IMR-90 (cell line): ENCODE data around the gene NME1. TPM values are rescaled to one million over a fixed set of nuclear protein-coding genes. Genes with fewer than 3 reads are reported as not detected.

Experiments used
- ATAC-seq: fragments of 200-7000 bp; cut with Tn5 transposase; 2 replicates; pipeline ENCODE4 v1.9.1; 2020; ENCODE audit warnings: low read depth, mild to moderate bottlenecking, moderate library complexity
- BruUV-seq: library from RNA; stranded (reverse); fragments of 400-500 nt; replicated peaks from 2 replicates; lab custom pipeline; 2021; lab: Mats Ljungman, UMichigan
- CTCF ChIA-PET: fragments of 300-600 bp; formaldehyde crosslinking; extraction: SDS; loops from one replicate; lab custom pipeline; 2021; ENCODE audit warnings: antibody characterized with exemption; lab: Yijun Ruan, JAX
- POLR2A ChIA-PET: fragments of 300-600 bp; sonication (Branson Sonifier 250); formaldehyde crosslinking; loops from one replicate; lab custom pipeline; 2022; ENCODE audit warnings: antibody characterized with exemption; ENCODE audit not compliant: unreplicated experiment; lab: Charles Lee
- DNase-seq: peaks from one replicate; pipeline ENCODE4 v3.0.0; 2013
- H2AFZ ChIP-seq: replicated peaks from 2 replicates; pipeline ENCODE3; 2013; ENCODE audit warnings: low read length, mild to moderate bottlenecking; ENCODE audit not compliant: poor library complexity
- H2AK5ac ChIP-seq: 2 replicates; pipeline ENCODE4 v1.6.1; 2013; ENCODE audit warnings: low read depth, low read length, inconsistent platforms
- H2AK9ac ChIP-seq: replicated peaks from 2 replicates; pipeline ENCODE3; 2013; ENCODE audit warnings: mild to moderate bottlenecking, low read depth, low read length, moderate library complexity; ENCODE audit not compliant: poor library complexity
- H2BK120ac ChIP-seq: 2 replicates; pipeline ENCODE4 v1.6.1; 2013; ENCODE audit warnings: low read depth, low read length, inconsistent platforms
- H2BK15ac ChIP-seq: 3 replicates; pipeline ENCODE4 v1.6.1; 2013; ENCODE audit warnings: low read depth, low read length, inconsistent platforms
- H2BK20ac ChIP-seq: 2 replicates; pipeline ENCODE4 v1.6.1; 2013; ENCODE audit warnings: low read depth, mild to moderate bottlenecking, inconsistent platforms, low read length, moderate library complexity
- H2BK5ac ChIP-seq: 2 replicates; pipeline ENCODE4 v1.6.1; 2013; ENCODE audit warnings: mild to moderate bottlenecking, low read depth, low read length, inconsistent platforms; ENCODE audit not compliant: poor library complexity, severe bottlenecking
- H3K14ac ChIP-seq: replicated peaks from 2 replicates; pipeline ENCODE4 v1.6.1; 2013; ENCODE audit warnings: low read depth, low read length, inconsistent platforms
- H3K18ac ChIP-seq: 2 replicates; pipeline ENCODE4 v1.6.1; 2013; ENCODE audit warnings: low read depth, low read length, control low read depth
- H3K23ac ChIP-seq: 2 replicates; pipeline ENCODE4 v1.6.1; 2013; ENCODE audit warnings: low read depth, low read length, inconsistent platforms
- H3K27ac ChIP-seq: 2 replicates; pipeline ENCODE4 v1.5.1; 2013; ENCODE audit warnings: mild to moderate bottlenecking, control low read depth, low read length; ENCODE audit not compliant: insufficient read depth
- H3K27me3 ChIP-seq: 2 replicates; pipeline ENCODE4 v1.6.1; 2013; ENCODE audit warnings: low read length; ENCODE audit not compliant: control insufficient read depth, insufficient read depth
- H3K36me3 ChIP-seq: 2 replicates; pipeline ENCODE4 v1.6.1; 2013; ENCODE audit warnings: low read length, mixed read lengths; ENCODE audit not compliant: control insufficient read depth, insufficient read depth
- H3K4ac ChIP-seq: 2 replicates; pipeline ENCODE4 v1.6.1; 2013; ENCODE audit warnings: low read depth, low read length, inconsistent platforms
- H3K4me1 ChIP-seq: 2 replicates; pipeline ENCODE4 v1.6.1; 2013; ENCODE audit warnings: low read length, mixed read lengths; ENCODE audit not compliant: control insufficient read depth, insufficient read depth
- H3K4me2 ChIP-seq: 2 replicates; pipeline ENCODE4 v1.6.1; 2013; ENCODE audit warnings: low read depth, mild to moderate bottlenecking, control low read depth, low read length, moderate library complexity
- H3K4me3 ChIP-seq: 2 replicates; pipeline ENCODE4 v1.5.1; 2013; ENCODE audit warnings: low read depth, mild to moderate bottlenecking, control low read depth, low read length, moderate library complexity; ENCODE audit not compliant: insufficient read depth
- H3K56ac ChIP-seq: 2 replicates; pipeline ENCODE4 v1.6.1; 2013; ENCODE audit warnings: low read length, inconsistent platforms; ENCODE audit not compliant: insufficient read depth; ENCODE audit errors: extremely low read depth
- H3K79me1 ChIP-seq, 2 experiments: 2 replicates each; pipeline ENCODE4 v1.6.1; 2013; ENCODE audit warnings: low read length in 2 of 2, inconsistent platforms in 1 of 2, low read depth in 1 of 2
- H3K9ac ChIP-seq: 2 replicates; pipeline ENCODE4 v1.6.1; 2013; ENCODE audit warnings: low read depth, low read length, control low read depth
- H3K9me1 ChIP-seq: 2 replicates; pipeline ENCODE4 v1.6.1; 2013; ENCODE audit warnings: low read length, inconsistent platforms; ENCODE audit not compliant: insufficient read depth
- H3K9me3 ChIP-seq: 2 replicates; pipeline ENCODE4 v1.6.1; 2013; ENCODE audit warnings: low read length; ENCODE audit not compliant: control insufficient read depth, insufficient read depth
- H4K20me1 ChIP-seq: 2 replicates; pipeline ENCODE4 v1.6.1; 2013; ENCODE audit warnings: low read length, inconsistent platforms; ENCODE audit not compliant: insufficient read depth
- H4K5ac ChIP-seq: 2 replicates; pipeline ENCODE4 v1.6.1; 2013; ENCODE audit warnings: mild to moderate bottlenecking, low read depth, low read length, control low read depth
- H4K8ac ChIP-seq, 2 experiments: 2 replicates each; pipeline ENCODE4 v1.6.1; 2013; ENCODE audit warnings: low read depth in 2 of 2, low read length in 2 of 2, control low read depth in 1 of 2, inconsistent platforms in 1 of 2
- H4K91ac ChIP-seq: 2 replicates; pipeline ENCODE4 v1.6.1; 2013; ENCODE audit warnings: low read depth, low read length, inconsistent platforms; ENCODE audit not compliant: insufficient read depth
- CHD1 ChIP-seq: IDR thresholded peaks from 2 replicates; pipeline ENCODE4 v1.6.1; 2012; ENCODE audit warnings: low read depth, low read length, improper control_type of control experiment
- MAFK ChIP-seq: IDR thresholded peaks from 2 replicates; pipeline ENCODE4 v1.6.1; 2012; ENCODE audit warnings: low read depth, low read length, improper control_type of control experiment
- SMC3 ChIP-seq: fragments of 150-350 bp; IDR thresholded peaks from 2 replicates; pipeline ENCODE4 v1.6.1; 2016; ENCODE audit warnings: low read depth, mild to moderate bottlenecking, antibody characterized with exemption, low read length, moderate library complexity
- WGBS, 2 experiments: methylation state at CpG; one replicate each; pipeline versions ENCODE4 v1.1.5 to v1.1.7; 2013; ENCODE audit warnings: missing lambda C conversion rate in 2 of 2; ENCODE audit not compliant: insufficient read length in 1 of 2; ENCODE audit errors: extremely low coverage in 2 of 2; 5-methylcytosine and 5-hydroxymethylcytosine counted together
- dilution Hi-C: fragments of 300-500 bp; cut with HindIII; formaldehyde crosslinking; loops from one replicate; pipeline ENCODE4 v1.14.3; 2018; ENCODE audit warnings: low sequenced_read_pairs; ENCODE audit not compliant: unreplicated experiment
- in situ Hi-C: fragments of 300-500 bp; cut with MboI; formaldehyde crosslinking; loops from 3 replicates; pipeline ENCODE4 v1.14.3; 2019; ENCODE audit warnings: low sequenced_read_pairs, inconsistent platforms, mixed read lengths
- intact Hi-C: fragments of 100-400 bp; cut with micrococcal nuclease; formaldehyde crosslinking; loops from 2 replicates; pipeline ENCODE4 v1.10.0; 2022
- polyA plus RNA-seq, 3 experiments: library from polyadenylated mRNA; depleted of rRNA; stranded (reverse); fragments of >200 nt; gene quantifications; 2 replicates each; pipeline ENCODE4 v1.2.3, GENCODE V29; 2012; ENCODE audit warnings: low replicate concordance in 1 of 3
- total RNA-seq: library from RNA; depleted of rRNA; stranded (reverse); fragments of >200 nt; gene quantifications from 2 replicates; pipeline ENCODE4 v1.2.3, GENCODE V29; 2012
- TF ChIP-seq, protein P1 (sequence below): conservative IDR thresholded peaks from 2 replicates; pipeline ENCODE4 v1.5.1; 2012; ENCODE audit warnings: mild to moderate bottlenecking, low read depth, low read length, improper control_type of control experiment

NME1 gene
- total and polyA plus RNA-seq, 2 of the 4 experiments (the other 2 are of a cell fraction) = 311 to 312 TPM

DNA sequence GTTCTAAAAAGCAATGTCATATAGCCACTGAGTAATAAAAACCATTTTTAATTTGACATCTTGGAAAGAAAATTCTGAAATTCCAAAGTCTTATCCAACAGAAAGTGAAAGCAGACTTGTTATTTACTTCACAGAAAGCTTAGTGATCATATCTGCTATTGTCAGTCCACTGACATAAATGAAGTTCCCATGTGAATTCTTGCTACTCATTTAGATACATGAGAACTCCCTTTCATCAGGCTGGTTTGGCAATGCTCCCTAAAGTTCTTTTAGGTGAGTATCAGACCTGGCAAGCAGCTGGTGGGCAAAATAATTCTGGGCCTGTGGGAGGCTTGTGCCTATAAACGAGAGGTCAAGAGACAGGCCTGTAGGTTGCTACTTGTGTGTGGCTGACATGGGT lies 36.3 kb downstream of the NME1 start:
- H3K4me2 ChIP-seq = no peak overlapping the region
- no CpG with 5 or more reads among the region's 1 CpG for WGBS, 2 experiments
- H3K9me3 ChIP-seq = no peaks in the 10 kb centered on the region
- H3K56ac ChIP-seq = no peak overlapping the region
- H2AK5ac ChIP-seq = no peak overlapping the region
- in situ Hi-C loops = no loop called here
- BruUV-seq = no TSS peak
- no peak overlapping the region for H3K9ac ChIP-seq
- 0 out of 2 replicates have a peak, but pooled peaks cover 2% of the 10 kb centered on the region for H3K4me1 ChIP-seq
- H4K5ac ChIP-seq = no peak overlapping the region
- peak; percentile 29 for DNase-seq
- H3K27me3 ChIP-seq = no peaks in the 10 kb centered on the region
- intact Hi-C loops = no loop called here
- CTCF ChIA-PET = no interaction called here
- no peaks in the 10 kb centered on the region for H4K20me1 ChIP-seq
- H3K36me3 ChIP-seq = peaks cover 30% of the 10 kb centered on the region
- no peak overlapping the region for H2BK120ac ChIP-seq
- H3K23ac ChIP-seq = no peak overlapping the region
- no peak overlapping the region for H4K8ac ChIP-seq
- no peaks in the 10 kb centered on the region for H3K9me1 ChIP-seq
- H3K14ac ChIP-seq = no peak overlapping the region
- no peak overlapping the region for H2BK15ac ChIP-seq
- 0 out of 2 replicates have a peak, but pooled peaks have one; percentile 37 for ATAC-seq
- dilution Hi-C loops = no loop called here
- H2AK9ac ChIP-seq = no peak overlapping the region
- H3K18ac ChIP-seq = no peak overlapping the region
- H3K79me1 ChIP-seq = no peaks in the 10 kb centered on the region
- no peak overlapping the region for H3K4me3 ChIP-seq
- H4K91ac ChIP-seq = no peak overlapping the region
- no peak overlapping the region for H2BK5ac ChIP-seq
- H3K4ac ChIP-seq = no peak overlapping the region
- TF ChIP-seq, protein P1, sequence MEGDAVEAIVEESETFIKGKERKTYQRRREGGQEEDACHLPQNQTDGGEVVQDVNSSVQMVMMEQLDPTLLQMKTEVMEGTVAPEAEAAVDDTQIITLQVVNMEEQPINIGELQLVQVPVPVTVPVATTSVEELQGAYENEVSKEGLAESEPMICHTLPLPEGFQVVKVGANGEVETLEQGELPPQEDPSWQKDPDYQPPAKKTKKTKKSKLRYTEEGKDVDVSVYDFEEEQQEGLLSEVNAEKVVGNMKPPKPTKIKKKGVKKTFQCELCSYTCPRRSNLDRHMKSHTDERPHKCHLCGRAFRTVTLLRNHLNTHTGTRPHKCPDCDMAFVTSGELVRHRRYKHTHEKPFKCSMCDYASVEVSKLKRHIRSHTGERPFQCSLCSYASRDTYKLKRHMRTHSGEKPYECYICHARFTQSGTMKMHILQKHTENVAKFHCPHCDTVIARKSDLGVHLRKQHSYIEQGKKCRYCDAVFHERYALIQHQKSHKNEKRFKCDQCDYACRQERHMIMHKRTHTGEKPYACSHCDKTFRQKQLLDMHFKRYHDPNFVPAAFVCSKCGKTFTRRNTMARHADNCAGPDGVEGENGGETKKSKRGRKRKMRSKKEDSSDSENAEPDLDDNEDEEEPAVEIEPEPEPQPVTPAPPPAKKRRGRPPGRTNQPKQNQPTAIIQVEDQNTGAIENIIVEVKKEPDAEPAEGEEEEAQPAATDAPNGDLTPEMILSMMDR = no peak
- TF ChIP-seq SMC3 = no peak
- no peak for TF ChIP-seq MAFK
- TF ChIP-seq CHD1 = no peak
- POLR2A ChIA-PET = no interaction called here
- no peak overlapping the region for H2BK20ac ChIP-seq
- no peak overlapping the region for H2AFZ ChIP-seq
- H3K27ac ChIP-seq = no peak overlapping the region
